NOMO-1 treated with DMSO at 0.1 percent for 48 hours (cell line): ENCODE data around the gene AKNAD1.
"Not testable (repeated sequence)": the region's sequence is repeated elsewhere in the genome, so short reads cannot be mapped to it uniquely, and the experiment has no call there.

Experiments used
- DNase-seq: peaks from one replicate; lab custom pipeline; 2025; ENCODE audit not compliant: unreplicated experiment; lab: John Stamatoyannopoulos, UW

Gene AKNAD1

GRCh38 chr1:108792420-108792819, 64.5 kb downstream of the AKNAD1 start:
- no peak for DNase-seq

- no peak for DNase-seq
These were observed 65.1 kb downstream of the AKNAD1 start for GRCh38 chr1:108791790-108792189.

- DNase-seq: no peak
These were observed 71.0 kb downstream of the AKNAD1 start for GRCh38 chr1:108785880-108786279.

- no peak for DNase-seq
These were observed 71.6 kb downstream of the AKNAD1 start for GRCh38 chr1:108785264-108785663.

GRCh38 chr1:108781575-108781944, 75.3 kb downstream of the AKNAD1 start:
- not testable (repeated sequence) for DNase-seq

- DNase-seq: no peak
These were observed 75.8 kb downstream of the AKNAD1 start for GRCh38 chr1:108780937-108781574.

- no peak for DNase-seq
These were observed 77.4 kb downstream of the AKNAD1 start for GRCh38 chr1:108779455-108779854.

- no peak for DNase-seq
These were observed 79.1 kb downstream of the AKNAD1 start for GRCh38 chr1:108777839-108778238.

- DNase-seq: no peak
These were observed 89.2 kb downstream of the AKNAD1 start for GRCh38 chr1:108767708-108768107.

- DNase-seq: no peak
These were observed 89.8 kb downstream of the AKNAD1 start for GRCh38 chr1:108767115-108767514.
